SKM-1 (cell line): ENCODE results near the gene TMEM51.
A peak's percentile ranks its signal among the peaks of the same experiment; 100 is the strongest.
"Not testable (repeated sequence)": the region's sequence is repeated elsewhere in the genome, so short reads cannot be mapped to it uniquely, and the experiment has no call there.

Experiments
- DNase-seq: peaks from one replicate; lab custom pipeline; 2025; ENCODE audit not compliant: unreplicated experiment; lab: John Stamatoyannopoulos, UW

TMEM51 gene

GRCh38 chr1:15125101-15125745 lies 28.3 kb upstream of the TMEM51 start:
- DNase-seq, result no peak

DNA sequence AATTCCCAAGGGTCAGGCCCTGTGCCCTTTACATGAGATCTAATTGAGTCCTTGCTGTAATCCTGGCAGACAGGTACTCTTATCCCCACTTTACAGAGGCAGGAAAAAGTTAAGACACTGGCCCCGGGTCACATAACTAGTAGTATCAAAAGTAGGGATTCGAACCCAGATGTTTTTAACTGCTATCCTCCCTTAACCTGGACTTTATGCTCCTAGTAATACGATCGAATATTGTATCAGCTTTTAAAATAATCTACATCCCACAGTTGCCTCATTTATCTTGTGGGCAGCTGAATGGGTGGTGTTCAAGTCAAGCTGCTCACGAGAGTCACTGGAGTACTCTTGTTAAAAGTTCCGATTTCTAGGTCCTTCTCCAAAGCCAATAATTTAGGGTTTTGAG lies 25.5 kb upstream of the TMEM51 start:
- DNase-seq, result no peak

- peak; percentile 48 for DNase-seq
These were observed 24.8 kb upstream of the TMEM51 start for GRCh38 chr1:15128520-15129313.

DNA sequence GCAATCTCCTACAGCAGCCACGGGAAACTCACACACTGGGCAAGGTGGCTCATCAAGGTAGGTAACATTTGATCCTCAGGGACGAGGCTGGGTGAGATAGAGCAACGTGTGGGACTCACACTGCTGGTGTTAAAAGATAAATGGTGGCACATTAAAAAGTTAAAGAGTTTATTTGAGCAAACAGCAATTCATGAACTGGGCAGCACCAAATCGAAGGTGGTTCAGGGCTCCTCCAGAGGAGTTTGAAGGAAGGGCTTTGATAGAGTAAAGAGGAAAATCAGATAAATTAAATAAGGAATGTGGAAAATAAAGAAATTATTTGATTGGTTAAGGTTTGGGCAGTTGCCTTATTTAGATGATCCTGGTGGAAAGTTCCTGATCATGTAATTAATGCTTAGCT lies 23.6 kb upstream of the TMEM51 start:
- no peak for DNase-seq

GRCh38 chr1:15130607-15131006 lies 22.9 kb upstream of the TMEM51 start:
- no peak for DNase-seq

- no peak for DNase-seq
These were observed 20.6 kb upstream of the TMEM51 start for GRCh38 chr1:15132965-15133364.

- no peak for DNase-seq
These were observed 19.3 kb upstream of the TMEM51 start for GRCh38 chr1:15134285-15134684.

DNA sequence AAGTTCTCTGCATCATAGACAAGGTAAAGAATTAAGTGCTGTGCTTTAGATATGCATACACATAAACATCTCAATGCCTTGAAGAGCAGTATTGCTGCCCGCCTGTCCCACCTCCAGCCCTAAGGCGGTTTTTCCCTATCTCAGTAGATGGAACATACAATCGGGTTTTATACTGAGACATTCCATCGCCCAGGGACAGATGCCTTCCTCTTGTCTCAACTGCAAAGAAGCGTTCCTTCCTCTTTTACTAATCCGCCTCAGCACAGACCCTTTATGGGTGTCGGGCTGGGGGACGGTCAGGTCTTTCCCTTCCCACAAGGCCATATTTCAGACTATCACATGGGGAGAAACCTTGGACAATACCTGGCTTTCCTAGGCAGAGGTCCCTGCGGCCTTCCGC lies 17.9 kb upstream of the TMEM51 start:
- not testable (repeated sequence) for DNase-seq

DNA sequence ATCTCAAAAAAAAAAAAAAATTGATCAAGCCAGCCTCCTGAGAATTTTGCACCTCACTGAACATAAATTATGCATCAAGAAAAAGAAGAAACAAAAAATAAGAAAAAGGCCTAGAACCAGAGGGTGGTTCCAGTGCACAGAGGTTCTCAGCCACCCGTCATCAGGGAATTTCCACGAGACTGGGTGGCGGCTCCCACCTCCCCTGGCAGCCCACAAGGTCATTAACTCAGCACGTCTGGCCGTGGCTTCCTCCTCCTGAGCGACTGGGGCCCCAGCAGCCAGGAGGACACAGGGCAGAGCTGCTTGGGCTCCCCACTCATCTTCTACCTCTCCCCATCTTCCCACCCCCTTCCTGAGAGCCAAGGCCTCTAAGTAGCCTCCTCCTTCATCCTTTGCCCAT lies 15.7 kb upstream of the TMEM51 start:
- DNase-seq, result peak; percentile 5

DNA sequence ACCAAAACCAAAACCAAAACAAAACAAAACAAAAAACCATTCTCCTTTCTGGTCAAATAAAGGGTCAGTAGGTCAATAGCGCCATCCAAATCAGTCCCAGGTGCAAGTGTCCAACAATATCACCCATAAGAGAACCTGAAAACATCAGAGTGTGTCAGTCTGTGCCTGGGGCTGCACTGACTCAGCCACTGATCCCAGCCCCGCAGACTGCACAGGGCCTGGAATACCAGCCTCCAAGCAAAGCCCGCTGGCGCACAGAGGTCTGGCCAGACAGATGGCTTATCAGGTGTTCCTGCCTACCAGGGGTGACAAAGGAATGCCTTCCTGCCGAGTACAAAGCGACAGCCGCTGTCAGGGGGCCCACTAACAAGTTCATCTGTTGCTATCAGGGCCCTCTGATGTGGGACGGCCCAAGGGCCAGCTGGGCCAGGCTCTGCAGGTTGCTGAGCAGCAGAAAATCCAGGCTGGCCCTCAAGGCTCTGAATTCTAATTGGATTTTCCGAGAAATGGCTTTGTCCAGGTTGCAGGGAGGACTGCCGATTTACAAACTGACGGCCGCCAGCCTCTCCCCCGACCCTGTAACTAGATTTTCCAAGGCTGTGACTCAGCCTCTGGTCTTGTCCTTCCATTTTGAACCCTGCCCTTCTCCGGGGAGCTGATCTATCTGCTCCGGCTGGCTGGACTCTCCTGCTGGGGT lies 13.7 kb upstream of the TMEM51 start:
- DNase-seq, result no peak

GRCh38 chr1:15141935-15142539 lies 11.5 kb upstream of the TMEM51 start:
- no peak for DNase-seq

DNA sequence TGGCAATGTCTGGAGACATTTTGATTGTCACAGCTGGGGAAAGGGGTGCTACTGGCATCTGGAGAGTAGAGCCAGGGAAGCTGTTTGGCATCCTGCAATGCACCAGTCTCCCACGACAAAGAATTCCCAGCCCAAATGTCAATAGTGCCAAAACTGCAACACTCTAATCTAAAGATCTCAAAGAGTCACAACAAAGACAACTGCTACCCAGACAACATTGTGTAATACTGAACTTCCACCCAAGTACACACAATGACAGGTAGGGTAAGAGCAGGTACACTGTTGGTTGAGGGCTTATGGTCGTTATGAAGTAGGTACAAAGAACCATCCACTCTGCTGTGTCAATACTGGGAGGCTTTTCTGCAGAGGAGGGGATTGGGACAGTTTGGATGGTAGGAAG lies 8.2 kb upstream of the TMEM51 start:
- DNase-seq, result no peak

GRCh38 chr1:15146142-15146680 lies 7.3 kb upstream of the TMEM51 start:
- no peak for DNase-seq

- peak; percentile 57 for DNase-seq
These were observed 6.6 kb upstream of the TMEM51 start for GRCh38 chr1:15146971-15147376.

DNA sequence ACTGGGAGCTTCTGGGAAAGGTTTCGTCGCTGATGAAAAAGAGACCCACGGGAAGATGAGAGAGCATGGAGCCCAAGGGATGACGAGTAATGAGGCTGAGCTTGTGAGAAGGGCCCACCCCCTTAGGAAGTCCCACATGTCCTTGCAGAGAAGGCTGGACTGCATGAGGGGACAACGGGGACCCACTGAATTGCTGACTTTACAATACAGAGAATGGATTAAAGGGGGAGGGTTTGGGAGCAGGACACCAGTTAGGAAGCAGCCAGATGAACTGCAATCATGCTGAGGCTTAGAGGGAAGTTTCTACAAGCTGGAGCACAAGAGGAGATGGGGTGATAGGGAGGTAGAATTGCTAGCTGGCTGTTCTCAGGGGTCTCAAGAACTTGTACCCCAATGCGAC lies 5.5 kb upstream of the TMEM51 start:
- DNase-seq, result no peak

DNA sequence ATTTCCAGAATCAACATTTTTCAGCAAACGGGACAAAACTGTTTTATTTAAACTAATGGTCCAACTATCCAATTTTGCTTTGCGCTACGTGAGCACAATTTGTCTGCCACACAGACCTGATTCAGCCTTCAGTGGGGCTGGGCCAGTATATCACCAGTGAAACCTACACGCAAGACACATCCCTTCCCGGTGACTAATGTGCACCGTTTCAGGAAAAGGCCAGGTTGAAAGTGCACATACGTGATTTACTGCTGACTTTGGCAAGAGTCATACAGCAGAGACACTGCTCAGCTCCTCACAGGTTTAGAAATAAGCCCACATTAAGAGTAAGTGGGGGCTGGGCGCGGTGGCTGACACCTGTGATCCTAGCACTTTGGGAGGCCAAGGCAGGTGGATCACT lies 5.1 kb upstream of the TMEM51 start:
- no peak for DNase-seq

DNA sequence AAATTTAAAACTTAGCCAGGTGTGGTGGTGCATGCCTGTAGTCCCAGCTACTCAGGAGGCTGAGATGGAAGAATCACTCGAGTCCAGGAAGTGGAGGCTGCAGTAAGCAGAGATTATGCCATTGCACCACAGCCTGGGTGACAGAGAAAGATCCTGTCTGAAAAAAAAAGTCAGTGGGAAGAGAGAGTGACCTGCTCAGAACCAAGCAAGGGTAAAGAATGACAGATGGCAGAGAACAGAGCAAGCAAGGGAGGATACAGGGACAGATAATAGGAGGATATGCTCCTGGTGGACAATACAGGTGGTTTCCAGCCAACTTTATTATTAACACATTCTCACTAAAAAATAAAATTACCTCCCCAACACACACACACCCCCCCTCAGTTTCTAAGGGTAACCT lies 4.6 kb upstream of the TMEM51 start:
- DNase-seq, result no peak

DNA sequence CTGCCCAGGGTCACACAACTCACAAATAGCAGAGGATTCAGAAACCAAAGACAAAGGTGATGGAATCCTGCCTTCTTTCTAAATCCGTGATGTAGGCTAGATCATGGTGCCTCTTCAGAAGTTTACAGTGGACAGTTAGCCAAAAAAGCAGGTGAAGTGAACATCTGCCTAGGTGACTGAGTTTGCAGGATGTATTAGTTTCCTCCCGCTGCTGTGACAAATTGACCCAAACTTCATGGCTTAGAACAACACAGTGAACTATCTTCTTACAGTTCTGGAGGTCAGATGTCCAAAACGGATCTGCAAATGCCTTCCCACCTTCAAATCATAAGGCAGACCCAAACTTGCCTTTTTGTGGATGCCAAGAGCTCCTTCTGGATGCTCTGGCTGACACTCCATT lies 3.2 kb upstream of the TMEM51 start:
- DNase-seq, result no peak

DNA sequence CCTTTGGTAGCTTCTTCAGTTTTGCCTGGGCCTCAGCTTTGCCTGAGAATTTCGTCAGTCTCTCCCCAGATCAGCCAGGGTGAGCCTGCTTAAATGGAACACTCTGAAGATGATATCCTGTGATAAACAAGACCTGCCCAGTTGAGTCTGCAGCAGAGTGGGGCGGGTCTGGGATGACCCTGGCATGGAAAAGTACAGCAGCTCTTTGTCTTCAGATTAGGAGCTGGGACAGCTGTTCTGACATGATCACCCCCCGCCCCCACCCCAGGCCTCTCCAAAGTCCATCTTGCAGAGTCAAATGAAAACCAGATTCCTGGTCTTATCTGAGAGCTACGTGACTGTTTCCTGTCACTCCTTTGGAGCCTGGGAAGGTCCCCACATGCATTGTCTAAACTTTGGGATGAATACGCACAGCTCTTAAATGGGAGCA lies 2.2 kb upstream of the TMEM51 start:
- DNase-seq, result no peak

- DNase-seq, result no peak
These were observed 1.7 kb upstream of the TMEM51 start for GRCh38 chr1:15151871-15152270.
